ENCODE data around the gene OGDH.

- no peak for TF ChIP-seq CTCF (IDR thresholded peaks at IDR 0.05)
- no peak for TF ChIP-seq POLR2A (IDR thresholded peaks at IDR 0.05)
These were observed 149.5 kb downstream of the OGDH start for GRCh38 chr7:44755698-44756627.
